ENCODE measurements around the gene DPYD.
A peak's percentile ranks its signal among the peaks of the same experiment; 100 is the strongest.

DPYD gene

GRCh38 chr1:97934491-97934890 lies 13.7 kb upstream of the DPYD start:
- no peak for TF ChIP-seq CTCF (conservative IDR thresholded peaks at IDR 0.05)
- H3K27ac ChIP-seq, result no peak overlapping the region

DNA sequence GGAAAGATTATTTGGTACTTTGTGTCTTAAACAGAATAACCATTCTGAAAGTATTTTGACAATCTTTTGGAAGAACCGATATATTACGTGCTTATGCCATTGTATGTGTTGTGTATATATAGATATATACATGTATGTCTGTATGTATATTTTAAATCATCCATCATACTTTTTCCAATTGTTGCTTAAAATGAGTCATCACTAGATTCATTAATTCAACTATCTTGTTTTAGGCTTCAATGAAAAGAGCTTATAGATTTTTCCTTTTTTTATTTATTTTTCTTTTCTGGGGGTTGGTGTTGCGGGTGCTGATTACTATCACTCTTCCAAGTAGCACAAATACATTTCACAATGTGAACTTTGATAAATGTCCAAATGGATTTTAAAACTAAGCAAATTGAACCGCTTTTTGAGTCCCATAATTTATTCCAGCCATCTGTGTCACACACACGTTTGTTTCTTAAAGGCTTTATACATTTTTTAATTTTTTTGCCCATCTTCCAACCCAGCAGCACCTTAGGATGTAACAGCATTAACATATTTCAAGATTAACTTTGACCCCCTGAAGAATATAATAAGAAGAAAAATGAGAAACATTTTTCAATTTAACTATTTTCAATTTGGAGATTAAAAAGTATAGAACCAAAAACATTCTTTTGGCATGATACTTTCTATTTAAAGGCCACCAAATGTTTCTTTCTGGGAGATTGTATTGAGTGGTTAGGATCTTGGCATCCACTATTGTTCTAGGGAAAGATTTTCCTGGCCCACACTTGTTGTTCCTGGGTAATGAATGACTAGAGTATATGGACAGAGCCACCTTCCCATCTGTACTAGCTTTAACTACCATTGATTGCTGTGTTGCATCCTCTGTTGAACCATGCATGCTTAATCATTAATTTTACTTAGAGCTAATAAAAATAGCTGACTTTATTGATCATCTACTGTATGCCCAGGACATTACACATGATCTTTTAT lies 9.3 kb upstream of the DPYD start:
- no peak for TF ChIP-seq CTCF (conservative IDR thresholded peaks at IDR 0.05)

GRCh38 chr1:97926017-97926708 lies 5.3 kb upstream of the DPYD start:
- no peak for TF ChIP-seq CTCF (conservative IDR thresholded peaks at IDR 0.05)
- H3K27ac ChIP-seq, result no peak overlapping the region

More for the DNA sequence above, 9.3 kb upstream of the DPYD start:
- no peak overlapping the region for H3K27ac ChIP-seq

DNA sequence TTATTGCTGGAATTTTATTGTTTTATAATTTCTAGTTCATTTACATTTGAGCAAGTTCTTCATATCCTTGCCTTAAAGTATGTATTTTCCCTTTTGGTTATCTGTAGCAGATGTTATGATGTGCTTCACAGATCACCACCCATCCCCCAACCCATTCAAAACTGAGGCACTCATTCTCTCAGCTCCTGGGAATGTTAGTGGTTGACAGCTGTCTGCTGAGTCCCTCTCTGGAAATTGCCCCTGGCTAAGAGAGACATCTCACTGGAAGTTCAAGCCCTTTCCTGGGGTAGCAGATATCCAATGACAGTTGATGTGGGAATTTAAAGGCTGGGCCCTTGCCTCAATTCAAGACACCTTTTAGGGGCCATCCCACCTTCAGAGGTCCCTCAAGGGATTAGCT lies 4.3 kb upstream of the DPYD start:
- no peak overlapping the region for H3K27ac ChIP-seq
- no peak for TF ChIP-seq CTCF (conservative IDR thresholded peaks at IDR 0.05)

- TF ChIP-seq CTCF (conservative IDR thresholded peaks at IDR 0.05), result no peak
- no peak overlapping the region for H3K27ac ChIP-seq
Measured at GRCh38 chr1:97923811-97924210, 3.0 kb upstream of the DPYD start.

DNA sequence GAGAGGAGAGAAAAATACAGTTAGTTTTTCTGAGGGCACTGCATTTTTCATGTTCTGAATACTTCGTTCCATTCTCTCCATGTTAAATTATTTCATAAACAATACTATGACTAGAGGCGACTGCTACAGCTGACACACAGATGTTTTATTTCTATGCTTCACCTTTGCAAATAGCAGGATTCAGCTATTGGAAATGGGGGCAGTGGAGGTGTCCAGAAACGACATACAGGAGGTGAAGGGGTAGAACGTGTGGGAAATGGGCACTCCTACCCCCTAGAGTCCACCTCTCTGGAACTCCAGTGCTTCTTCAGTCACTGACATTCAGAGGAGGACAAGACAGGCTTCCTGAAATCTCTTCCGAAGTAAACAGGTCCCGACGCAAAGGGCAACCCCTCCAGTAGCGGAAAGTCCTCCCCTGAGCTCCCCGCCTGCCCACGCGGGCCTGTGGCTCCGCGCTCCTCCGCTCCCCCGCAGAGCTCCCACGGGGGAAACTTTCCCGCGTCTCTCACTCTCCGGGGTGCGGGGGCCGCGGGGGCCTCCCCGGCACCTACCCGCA lies 480 bp downstream of the DPYD start:
- TF ChIP-seq CTCF (conservative IDR thresholded peaks at IDR 0.05), result no peak
- H3K27ac ChIP-seq, result peak overlapping the region; percentile 78

All from VCaP (cell line).